Measurements from ENCODE around the gene HMGCS2. TPM values are rescaled to one million over a fixed set of nuclear protein-coding genes. Genes with fewer than 3 reads are reported as not detected.

The HMGCS2 gene
- polyA plus RNA-seq (2013) = 0.07 TPM in 1 of 2 replicates, not detected in the other

- Histone ChIP-seq H4K8ac (ENCODE audit: low read depth, low read length) (no peak within 1 kb of the TSS), H3K27me3 (ENCODE audit: insufficient read depth, low read length) (no peaks in the 10 kb centered on the region), H2BK120ac (ENCODE audit: insufficient read depth, low read length, poor library complexity) (no peak within 1 kb of the TSS), H3K9me3 (ENCODE audit: insufficient read depth, low read depth, low read length) (peaks cover 5% of the 10 kb centered on the region), H3K14ac (ENCODE audit: low read length) (no peak within 1 kb of the TSS), H4K12ac (ENCODE audit: low read depth, low read length) (no peak within 1 kb of the TSS), H2BK5ac (ENCODE audit: low read depth, low read length, poor library complexity) (no peak within 1 kb of the TSS), H3K36me3 (ENCODE audit: control insufficient read depth in 1 of 2, insufficient read depth in 2 of 2, low read length in 2 of 2) (no peaks in the 10 kb centered on the region), H4K91ac (ENCODE audit: low read depth, low read length) (no peak within 1 kb of the TSS), H3K4me1 (ENCODE audit: control insufficient read depth in 1 of 2, insufficient read depth in 2 of 2, low read length in 2 of 2) (peaks cover 0 to 3% of the 10 kb centered on the region in 2 experiments), H2BK12ac (ENCODE audit: low read length) (no peak within 1 kb of the TSS), H3K4ac (ENCODE audit: low read depth, low read length) (no peak within 1 kb of the TSS), H2AFZ (ENCODE audit: insufficient read depth, low read length, poor library complexity) (no peak within 1 kb of the TSS), H3K4me2 (ENCODE audit: low read length) (no peak within 1 kb of the TSS), H3K79me1 (ENCODE audit: low read length) (no peaks in the 10 kb centered on the region), H3K27ac (ENCODE audit: low read depth, low read length) (no peak within 1 kb of the TSS), H3K9ac (ENCODE audit: low read length) (no peak within 1 kb of the TSS), H3K79me2 (ENCODE audit: control insufficient read depth, insufficient read depth, low read length, poor library complexity) (no peaks in the 10 kb centered on the region), H3K4me3 (ENCODE audit: low read depth, low read length) (no peak within 1 kb of the TSS), H3K23ac (ENCODE audit: low read length) (no peak within 1 kb of the TSS), H3K18ac (ENCODE audit: low read length) (no peak within 1 kb of the TSS), H2AK5ac (ENCODE audit: low read length) (no peak within 1 kb of the TSS)
- DNase-seq = no peak
- WGBS (ENCODE audit: extremely low coverage, insufficient coverage, insufficient read length) = no CpG with 5 or more reads among the region's 8 CpGs
Measured at GRCh38 chr1:119768778-119769177, at the start of gene HMGCS2. Gene HMGCS2, minus strand, starts transcription at chr1:119768905. Its CDS starts 61 bp downstream, at chr1:119768844.

GRCh38 chr1:119818181-119818580 lies 49.5 kb upstream of the HMGCS2 start:
- Histone ChIP-seq H3K4me3 (ENCODE audit: low read depth, low read length) (no peak overlapping the region), H3K4me1 (ENCODE audit: control insufficient read depth in 1 of 2, insufficient read depth in 2 of 2, low read length in 2 of 2) (no peaks in the 10 kb centered on the region), H4K91ac (ENCODE audit: low read depth, low read length) (no peak overlapping the region), H2BK5ac (ENCODE audit: low read depth, low read length, poor library complexity) (no peak overlapping the region), H3K14ac (ENCODE audit: low read length) (no peak overlapping the region), H3K79me2 (ENCODE audit: control insufficient read depth, insufficient read depth, low read length, poor library complexity) (no peaks in the 10 kb centered on the region), H3K9ac (ENCODE audit: low read length) (no peak overlapping the region), H3K4ac (ENCODE audit: low read depth, low read length) (no peak overlapping the region), H4K12ac (ENCODE audit: low read depth, low read length) (no peak overlapping the region), H2BK120ac (ENCODE audit: insufficient read depth, low read length, poor library complexity) (no peak overlapping the region), H2AFZ (ENCODE audit: insufficient read depth, low read length, poor library complexity) (no peak overlapping the region), H3K9me3 (ENCODE audit: insufficient read depth, low read depth, low read length) (no peaks in the 10 kb centered on the region), H2BK12ac (ENCODE audit: low read length) (no peak overlapping the region), H3K27me3 (ENCODE audit: insufficient read depth, low read length) (no peaks in the 10 kb centered on the region), H3K18ac (ENCODE audit: low read length) (no peak overlapping the region), H4K8ac (ENCODE audit: low read depth, low read length) (no peak overlapping the region), H3K23ac (ENCODE audit: low read length) (no peak overlapping the region), H3K4me2 (ENCODE audit: low read length) (no peak overlapping the region), H3K79me1 (ENCODE audit: low read length) (no peaks in the 10 kb centered on the region), H3K36me3 (ENCODE audit: control insufficient read depth in 1 of 2, insufficient read depth in 2 of 2, low read length in 2 of 2) (no peaks in the 10 kb centered on the region), H2AK5ac (ENCODE audit: low read length) (no peak overlapping the region), H3K27ac (ENCODE audit: low read depth, low read length) (no peak overlapping the region)
- WGBS (ENCODE audit: extremely low coverage, insufficient coverage, insufficient read length) = no CpG with 5 or more reads among the region's 2 CpGs
- no peak for DNase-seq

GRCh38 chr1:119816407-119816806 lies 47.7 kb upstream of the HMGCS2 start:
- no peak overlapping the region for H2BK120ac ChIP-seq (ENCODE audit: insufficient read depth, low read length, poor library complexity)
- H2BK5ac ChIP-seq (ENCODE audit: low read depth, low read length, poor library complexity) = no peak overlapping the region
- no peak overlapping the region for H3K4me2 ChIP-seq (ENCODE audit: low read length)
- H4K12ac ChIP-seq (ENCODE audit: low read depth, low read length) = no peak overlapping the region
- H3K4me1 ChIP-seq (ENCODE audit: control insufficient read depth in 1 of 2, insufficient read depth in 2 of 2, low read length in 2 of 2) = no peaks in the 10 kb centered on the region
- no peak for DNase-seq
- H3K9ac ChIP-seq (ENCODE audit: low read length) = no peak overlapping the region
- no peak overlapping the region for H2BK12ac ChIP-seq (ENCODE audit: low read length)
- no peaks in the 10 kb centered on the region for H3K9me3 ChIP-seq (ENCODE audit: insufficient read depth, low read depth, low read length)
- H3K79me2 ChIP-seq (ENCODE audit: control insufficient read depth, insufficient read depth, low read length, poor library complexity) = no peaks in the 10 kb centered on the region
- H4K8ac ChIP-seq (ENCODE audit: low read depth, low read length) = no peak overlapping the region
- no peak overlapping the region for H2AK5ac ChIP-seq (ENCODE audit: low read length)
- H3K79me1 ChIP-seq (ENCODE audit: low read length) = no peaks in the 10 kb centered on the region
- no peak overlapping the region for H3K23ac ChIP-seq (ENCODE audit: low read length)
- H3K27ac ChIP-seq (ENCODE audit: low read depth, low read length) = no peak overlapping the region
- no peaks in the 10 kb centered on the region for H3K36me3 ChIP-seq (ENCODE audit: control insufficient read depth in 1 of 2, insufficient read depth in 2 of 2, low read length in 2 of 2)
- no CpG with 5 or more reads among the region's 2 CpGs for WGBS (ENCODE audit: extremely low coverage, insufficient coverage, insufficient read length)
- no peak overlapping the region for H3K4ac ChIP-seq (ENCODE audit: low read depth, low read length)
- no peaks in the 10 kb centered on the region for H3K27me3 ChIP-seq (ENCODE audit: insufficient read depth, low read length)
- H3K4me3 ChIP-seq (ENCODE audit: low read depth, low read length) = no peak overlapping the region
- H2AFZ ChIP-seq (ENCODE audit: insufficient read depth, low read length, poor library complexity) = no peak overlapping the region
- H4K91ac ChIP-seq (ENCODE audit: low read depth, low read length) = no peak overlapping the region
- H3K14ac ChIP-seq (ENCODE audit: low read length) = no peak overlapping the region
- no peak overlapping the region for H3K18ac ChIP-seq (ENCODE audit: low read length)

- H3K79me1 ChIP-seq (ENCODE audit: low read length) = no peaks in the 10 kb centered on the region
- no peaks in the 10 kb centered on the region for H3K36me3 ChIP-seq (ENCODE audit: control insufficient read depth in 1 of 2, insufficient read depth in 2 of 2, low read length in 2 of 2)
- no peak overlapping the region for H2AFZ ChIP-seq (ENCODE audit: insufficient read depth, low read length, poor library complexity)
- H3K27ac ChIP-seq (ENCODE audit: low read depth, low read length) = no peak overlapping the region
- no peak overlapping the region for H3K9ac ChIP-seq (ENCODE audit: low read length)
- no peaks in the 10 kb centered on the region for H3K9me3 ChIP-seq (ENCODE audit: insufficient read depth, low read depth, low read length)
- DNase-seq = no peak
- WGBS (ENCODE audit: extremely low coverage, insufficient coverage, insufficient read length) = 100% methylated on average over 1 of the region's 7 CpGs
- H3K4ac ChIP-seq (ENCODE audit: low read depth, low read length) = no peak overlapping the region
- no peak overlapping the region for H3K4me3 ChIP-seq (ENCODE audit: low read depth, low read length)
- no peak overlapping the region for H3K4me2 ChIP-seq (ENCODE audit: low read length)
- H4K8ac ChIP-seq (ENCODE audit: low read depth, low read length) = no peak overlapping the region
- no peaks in the 10 kb centered on the region for H3K4me1 ChIP-seq (ENCODE audit: control insufficient read depth in 1 of 2, insufficient read depth in 2 of 2, low read length in 2 of 2)
- H3K23ac ChIP-seq (ENCODE audit: low read length) = no peak overlapping the region
- no peak overlapping the region for H2BK120ac ChIP-seq (ENCODE audit: insufficient read depth, low read length, poor library complexity)
- no peak overlapping the region for H2BK12ac ChIP-seq (ENCODE audit: low read length)
- no peak overlapping the region for H2BK5ac ChIP-seq (ENCODE audit: low read depth, low read length, poor library complexity)
- H4K91ac ChIP-seq (ENCODE audit: low read depth, low read length) = no peak overlapping the region
- H4K12ac ChIP-seq (ENCODE audit: low read depth, low read length) = no peak overlapping the region
- no peak overlapping the region for H3K14ac ChIP-seq (ENCODE audit: low read length)
- no peaks in the 10 kb centered on the region for H3K27me3 ChIP-seq (ENCODE audit: insufficient read depth, low read length)
- H2AK5ac ChIP-seq (ENCODE audit: low read length) = no peak overlapping the region
- H3K79me2 ChIP-seq (ENCODE audit: control insufficient read depth, insufficient read depth, low read length, poor library complexity) = no peaks in the 10 kb centered on the region
- H3K18ac ChIP-seq (ENCODE audit: low read length) = no peak overlapping the region
Measured at GRCh38 chr1:119815928-119816327, 47.2 kb upstream of the HMGCS2 start.

Measured in trophoblast cell (in vitro differentiated cells and primary cell).